Measurements from ENCODE around the gene SLC35C1.

The SLC35C1 gene

DNA sequence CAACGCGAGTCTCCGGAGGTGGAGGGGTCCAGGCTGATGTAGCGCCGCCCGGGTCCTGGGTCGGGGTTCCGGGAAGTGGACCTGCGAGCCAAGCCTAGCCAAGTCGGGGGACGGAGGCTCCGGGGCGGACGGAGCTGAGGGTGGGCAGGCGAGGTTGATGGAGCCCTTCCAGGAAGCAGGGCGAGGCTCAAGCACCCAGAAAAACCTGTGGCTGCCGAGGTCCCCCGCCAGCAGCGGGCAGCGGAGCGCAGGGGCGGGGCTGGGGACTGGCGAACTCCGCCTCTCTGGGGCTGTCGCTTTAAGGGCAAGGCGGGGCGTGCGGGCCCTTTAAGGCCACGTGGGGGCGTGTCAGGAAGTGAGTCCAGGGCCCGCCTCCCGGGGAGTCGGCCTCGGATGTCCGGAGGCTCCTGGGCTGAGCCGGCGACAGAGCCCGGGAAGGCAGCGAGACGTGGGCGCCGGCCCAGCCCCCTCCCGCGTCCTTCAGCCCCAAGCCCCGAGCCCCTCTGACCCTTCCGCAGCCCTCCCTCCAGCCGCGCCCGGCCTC is at the start of gene SLC35C1:
Gene SLC35C1 (plus strand): TSS at position 389 of the 544 bp plus-strand sequence. CDS start 653 bp downstream, outside the sequence.
- DNase-seq (ENCODE audit: low read depth): peak; percentile 71
- TF ChIP-seq, protein P1, sequence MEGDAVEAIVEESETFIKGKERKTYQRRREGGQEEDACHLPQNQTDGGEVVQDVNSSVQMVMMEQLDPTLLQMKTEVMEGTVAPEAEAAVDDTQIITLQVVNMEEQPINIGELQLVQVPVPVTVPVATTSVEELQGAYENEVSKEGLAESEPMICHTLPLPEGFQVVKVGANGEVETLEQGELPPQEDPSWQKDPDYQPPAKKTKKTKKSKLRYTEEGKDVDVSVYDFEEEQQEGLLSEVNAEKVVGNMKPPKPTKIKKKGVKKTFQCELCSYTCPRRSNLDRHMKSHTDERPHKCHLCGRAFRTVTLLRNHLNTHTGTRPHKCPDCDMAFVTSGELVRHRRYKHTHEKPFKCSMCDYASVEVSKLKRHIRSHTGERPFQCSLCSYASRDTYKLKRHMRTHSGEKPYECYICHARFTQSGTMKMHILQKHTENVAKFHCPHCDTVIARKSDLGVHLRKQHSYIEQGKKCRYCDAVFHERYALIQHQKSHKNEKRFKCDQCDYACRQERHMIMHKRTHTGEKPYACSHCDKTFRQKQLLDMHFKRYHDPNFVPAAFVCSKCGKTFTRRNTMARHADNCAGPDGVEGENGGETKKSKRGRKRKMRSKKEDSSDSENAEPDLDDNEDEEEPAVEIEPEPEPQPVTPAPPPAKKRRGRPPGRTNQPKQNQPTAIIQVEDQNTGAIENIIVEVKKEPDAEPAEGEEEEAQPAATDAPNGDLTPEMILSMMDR (conservative IDR thresholded peaks at IDR 0.05; ENCODE audit: low read depth, low read length): peak; percentile 1
- H3K4me3 ChIP-seq (ENCODE audit: low read length): peak within 1 kb of the TSS; percentile 83

DNA sequence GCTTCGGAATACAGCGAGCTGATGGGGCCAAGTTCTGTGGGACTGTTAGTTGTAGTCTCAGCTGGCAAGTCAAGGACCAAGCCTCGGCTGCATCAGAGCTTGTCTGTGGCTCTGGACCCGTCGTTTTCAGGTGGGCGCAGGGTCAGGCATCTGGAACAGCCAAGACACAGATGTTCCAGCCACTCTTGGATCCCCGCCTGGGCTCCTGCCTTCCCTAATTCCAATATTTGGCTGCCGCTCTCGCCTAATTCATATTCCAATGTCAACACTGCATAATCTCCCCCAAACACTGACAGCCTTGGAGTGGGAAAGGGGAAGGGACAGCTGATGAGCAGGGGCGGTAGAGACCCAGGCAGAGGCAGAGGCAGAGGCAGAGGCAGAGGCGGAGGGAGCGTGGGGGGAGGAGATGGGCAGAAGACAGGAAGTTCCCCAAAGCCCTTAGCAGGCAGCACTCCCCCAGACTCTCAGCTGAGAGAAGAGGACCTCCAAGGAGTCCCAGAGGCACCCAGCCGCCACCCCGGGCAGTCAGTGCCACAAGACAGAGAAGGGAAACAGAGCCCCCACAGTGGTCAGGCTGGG is 49.6 kb upstream of the SLC35C1 start:
- TF ChIP-seq, protein P1 (conservative IDR thresholded peaks at IDR 0.05; ENCODE audit: low read depth, low read length): no peak
- DNase-seq (ENCODE audit: low read depth): no peak
- H3K4me3 ChIP-seq (ENCODE audit: low read length): no peak overlapping the region

DNA sequence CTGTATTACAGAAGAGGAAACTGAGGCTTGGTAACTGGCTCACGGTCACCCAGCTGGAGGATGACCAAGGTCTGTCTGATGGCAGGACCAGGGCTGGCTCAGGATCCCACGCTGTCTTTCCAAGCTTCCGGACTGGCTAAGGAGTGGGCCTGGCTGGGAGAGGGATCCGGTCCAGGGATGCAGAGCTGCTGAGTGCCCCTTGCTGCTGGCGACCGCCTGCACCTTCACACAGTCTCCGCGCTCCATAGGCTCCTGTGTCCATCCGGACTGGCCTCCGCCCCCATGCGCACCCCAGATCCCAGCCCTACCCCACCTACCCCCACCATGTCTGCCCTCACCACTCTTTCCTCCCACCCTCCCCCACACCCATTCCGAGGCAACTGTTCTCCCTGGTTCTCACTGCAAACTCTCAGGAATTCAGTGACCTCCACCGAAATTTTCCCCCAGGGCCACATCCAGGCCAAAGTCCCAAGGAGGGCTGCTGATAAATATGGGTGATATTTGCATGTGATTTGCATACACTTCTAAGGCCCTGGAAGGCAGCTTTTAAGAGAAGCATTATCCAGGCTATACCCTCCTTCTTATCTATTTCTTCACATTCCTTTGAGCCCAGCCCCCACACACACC is 48.5 kb upstream of the SLC35C1 start:
- no peak overlapping the region for H3K4me3 ChIP-seq (ENCODE audit: low read length)
- no peak for DNase-seq (ENCODE audit: low read depth)
- TF ChIP-seq, protein P1 (conservative IDR thresholded peaks at IDR 0.05; ENCODE audit: low read depth, low read length): no peak

DNA sequence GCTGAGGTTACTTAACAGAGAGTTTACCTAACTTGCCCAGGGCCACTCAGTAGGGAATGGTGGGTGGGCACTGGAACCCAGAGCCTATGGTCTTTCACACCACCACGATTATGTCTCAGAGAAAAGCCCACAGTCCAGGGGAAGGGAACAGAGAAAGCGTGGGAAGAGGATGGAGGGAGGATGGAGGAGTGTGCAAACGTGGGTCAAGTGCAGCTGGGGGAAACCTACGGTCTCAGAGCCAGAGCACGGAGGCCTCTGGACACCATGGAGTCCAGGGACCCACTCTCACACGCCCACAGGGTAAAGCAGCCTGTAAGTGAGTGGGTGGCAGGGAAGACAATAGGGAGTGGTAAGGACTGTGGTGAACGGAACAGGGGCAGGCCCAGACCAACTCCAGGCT is 47.3 kb upstream of the SLC35C1 start:
- no peak for DNase-seq (ENCODE audit: low read depth)
- TF ChIP-seq, protein P1 (conservative IDR thresholded peaks at IDR 0.05; ENCODE audit: low read depth, low read length): no peak
- no peak overlapping the region for H3K4me3 ChIP-seq (ENCODE audit: low read length)

DNA sequence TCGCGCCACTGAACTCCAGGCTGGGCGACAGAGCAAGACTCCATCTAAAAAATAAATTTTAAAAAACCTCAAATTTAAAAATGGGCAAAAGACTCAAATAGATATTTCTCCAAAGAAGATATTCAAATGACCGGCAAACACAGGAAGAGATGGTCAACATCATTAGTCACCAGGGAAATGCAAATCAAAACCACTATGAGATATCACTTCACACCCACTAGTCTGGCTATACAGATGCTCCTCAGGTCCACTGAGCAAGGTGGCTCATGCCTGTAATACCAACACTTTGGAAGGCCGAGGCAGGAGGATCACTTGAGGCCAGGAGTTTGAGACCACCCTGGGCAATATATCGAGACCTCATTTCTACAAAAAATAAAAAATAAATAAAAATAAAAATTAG is 43.3 kb upstream of the SLC35C1 start:
- no peak overlapping the region for H3K4me3 ChIP-seq (ENCODE audit: low read length)
- TF ChIP-seq, protein P1 (conservative IDR thresholded peaks at IDR 0.05; ENCODE audit: low read depth, low read length): no peak
- DNase-seq (ENCODE audit: low read depth): no peak

DNA sequence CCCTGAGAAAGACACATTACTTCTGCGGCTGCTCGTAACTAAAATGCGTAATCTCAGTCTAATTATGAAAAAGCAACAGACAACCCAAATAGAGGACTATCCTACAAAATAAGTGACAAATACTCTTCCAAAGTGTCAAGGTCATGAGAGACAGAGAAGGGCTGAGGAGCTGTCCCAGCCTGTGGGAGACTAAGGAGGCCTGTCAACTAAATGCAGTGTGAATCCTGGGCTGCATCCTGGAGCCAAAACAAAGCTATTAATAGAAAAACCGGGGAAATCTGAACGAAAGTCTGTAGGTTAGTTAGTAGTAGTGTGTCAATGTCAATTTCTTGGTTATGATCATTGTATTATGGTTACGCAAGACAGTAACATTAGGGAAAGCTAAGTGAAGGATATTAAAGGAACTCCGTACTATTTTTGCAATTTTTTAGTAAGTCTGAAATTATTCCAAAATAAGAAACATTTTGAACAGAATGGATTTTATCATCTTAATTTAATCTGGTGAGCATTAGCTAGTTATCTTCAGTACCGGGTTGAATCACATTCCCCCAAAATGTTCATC is 39.8 kb upstream of the SLC35C1 start:
- no peak for DNase-seq (ENCODE audit: low read depth)
- no peak overlapping the region for H3K4me3 ChIP-seq (ENCODE audit: low read length)
- TF ChIP-seq, protein P1 (conservative IDR thresholded peaks at IDR 0.05; ENCODE audit: low read depth, low read length): no peak
